Nephron progenitor cell (in vitro differentiated cells): ENCODE results near the gene EBPL.

Experiments
- DNase-seq: peaks from one replicate; pipeline ENCODE4 v3.0.0; 2021
- H3K27ac Mint-ChIP-seq: 2 replicates; pipeline ENCODE4 v1.8.0; 2021; ENCODE audit warnings: mild to moderate bottlenecking, moderate library complexity, mixed read lengths
- H3K27me3 Mint-ChIP-seq: 2 replicates; pipeline ENCODE4 v1.8.0; 2021; ENCODE audit warnings: mild to moderate bottlenecking, low read depth, mixed read lengths; ENCODE audit not compliant: poor library complexity
- H3K36me3 Mint-ChIP-seq: 2 replicates; pipeline ENCODE4 v1.8.0; 2021; ENCODE audit warnings: low read depth, mixed read lengths
- H3K4me1 Mint-ChIP-seq: 2 replicates; pipeline ENCODE4 v1.8.0; 2021; ENCODE audit warnings: mixed read lengths
- H3K4me3 Mint-ChIP-seq: 2 replicates; pipeline ENCODE4 v1.8.0; 2021; ENCODE audit warnings: mild to moderate bottlenecking, moderate library complexity, mixed read lengths
- H3K9me3 Mint-ChIP-seq: 2 replicates; pipeline ENCODE4 v1.8.0; 2021; ENCODE audit warnings: mild to moderate bottlenecking, moderate library complexity, mixed read lengths
- TF ChIP-seq, protein P1 (sequence below): fragments of 200-600 bp; sonication (generic); IDR thresholded peaks from 2 replicates; pipeline ENCODE4 v1.5.0; 2021; ENCODE audit warnings: antibody characterized with exemption

The EBPL gene

DNA sequence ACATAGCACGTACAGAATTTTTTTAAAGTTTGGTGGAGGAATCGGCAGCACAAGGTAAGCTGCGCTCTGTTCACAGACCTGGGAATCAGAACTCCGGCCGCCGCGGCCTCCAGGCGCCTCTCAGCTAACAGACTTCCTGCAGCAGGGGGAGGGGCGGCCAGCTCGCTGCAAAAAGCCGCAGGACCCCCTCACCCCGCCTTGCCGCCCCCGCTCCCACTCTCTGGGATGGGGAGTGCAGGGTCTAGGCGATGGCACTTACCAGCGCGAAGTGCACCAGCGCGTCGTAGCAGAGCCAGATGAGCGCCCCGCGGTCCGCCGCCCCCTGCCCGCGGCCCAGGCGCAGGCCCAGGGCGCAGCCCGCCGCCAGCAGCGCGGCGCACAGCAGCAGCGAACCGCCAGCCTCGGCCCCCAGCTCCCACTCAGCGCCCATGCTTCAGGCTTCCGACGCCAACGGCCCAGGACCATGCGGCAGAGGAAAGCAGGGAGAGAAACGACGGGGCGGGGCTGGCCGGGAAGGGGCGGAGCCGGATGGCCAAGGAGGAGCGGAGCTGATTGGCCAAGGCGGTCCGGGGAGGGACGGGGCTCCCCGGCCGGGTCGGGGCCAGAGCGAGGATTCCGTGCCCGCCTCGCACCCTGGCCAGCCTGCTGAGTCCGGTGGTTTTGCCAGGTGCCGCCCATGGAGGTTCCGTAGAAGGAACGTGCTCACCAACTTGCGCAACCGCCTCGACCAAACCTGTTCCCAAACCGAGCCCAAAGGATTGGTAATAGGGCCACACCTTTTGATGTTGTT is at the start of gene EBPL:
TSS of gene EBPL (minus strand) at position 492 of the 790 bp plus-strand sequence. CDS start at position 430, 62 bp downstream.
- Mint-ChIP-seq H3K27ac (peak within 1 kb of the TSS; percentile 88), H3K36me3 (peaks cover 26% of the 10 kb centered on the region), H3K27me3 (no peaks in the 10 kb centered on the region), H3K4me3 (peak within 1 kb of the TSS; percentile 94), H3K9me3 (no peaks in the 10 kb centered on the region), H3K4me1 (peaks cover 25% of the 10 kb centered on the region)
- DNase-seq = peak; percentile 98
- TF ChIP-seq, protein P1, sequence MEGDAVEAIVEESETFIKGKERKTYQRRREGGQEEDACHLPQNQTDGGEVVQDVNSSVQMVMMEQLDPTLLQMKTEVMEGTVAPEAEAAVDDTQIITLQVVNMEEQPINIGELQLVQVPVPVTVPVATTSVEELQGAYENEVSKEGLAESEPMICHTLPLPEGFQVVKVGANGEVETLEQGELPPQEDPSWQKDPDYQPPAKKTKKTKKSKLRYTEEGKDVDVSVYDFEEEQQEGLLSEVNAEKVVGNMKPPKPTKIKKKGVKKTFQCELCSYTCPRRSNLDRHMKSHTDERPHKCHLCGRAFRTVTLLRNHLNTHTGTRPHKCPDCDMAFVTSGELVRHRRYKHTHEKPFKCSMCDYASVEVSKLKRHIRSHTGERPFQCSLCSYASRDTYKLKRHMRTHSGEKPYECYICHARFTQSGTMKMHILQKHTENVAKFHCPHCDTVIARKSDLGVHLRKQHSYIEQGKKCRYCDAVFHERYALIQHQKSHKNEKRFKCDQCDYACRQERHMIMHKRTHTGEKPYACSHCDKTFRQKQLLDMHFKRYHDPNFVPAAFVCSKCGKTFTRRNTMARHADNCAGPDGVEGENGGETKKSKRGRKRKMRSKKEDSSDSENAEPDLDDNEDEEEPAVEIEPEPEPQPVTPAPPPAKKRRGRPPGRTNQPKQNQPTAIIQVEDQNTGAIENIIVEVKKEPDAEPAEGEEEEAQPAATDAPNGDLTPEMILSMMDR = no peak

DNA sequence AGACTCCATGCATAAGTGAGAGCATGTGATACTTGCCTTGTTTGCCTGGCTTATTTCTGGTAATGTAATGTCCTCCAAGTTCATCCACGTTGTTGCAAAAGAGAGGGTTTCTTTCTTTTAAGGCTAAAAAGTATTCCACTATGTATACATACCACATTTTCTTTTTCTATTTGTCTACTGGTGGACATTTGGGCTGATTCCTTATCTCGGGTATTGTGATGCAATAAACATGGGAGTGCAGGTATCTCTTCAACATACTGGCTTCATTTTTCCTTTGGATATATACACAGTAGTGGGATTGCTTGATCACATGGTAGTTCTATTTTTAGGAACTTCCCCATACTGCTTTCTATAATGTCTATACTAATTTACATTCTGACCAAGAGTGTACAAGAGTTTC is 49.6 kb upstream of the EBPL start:
- Mint-ChIP-seq H3K4me1 (no peaks in the 10 kb centered on the region), H3K27ac (peak overlapping the region; percentile 8), H3K36me3 (peaks cover 62% of the 10 kb centered on the region), H3K27me3 (no peaks in the 10 kb centered on the region), H3K4me3 (no peak overlapping the region), H3K9me3 (no peaks in the 10 kb centered on the region)
- TF ChIP-seq, protein P1 = no peak
- no peak for DNase-seq

DNA sequence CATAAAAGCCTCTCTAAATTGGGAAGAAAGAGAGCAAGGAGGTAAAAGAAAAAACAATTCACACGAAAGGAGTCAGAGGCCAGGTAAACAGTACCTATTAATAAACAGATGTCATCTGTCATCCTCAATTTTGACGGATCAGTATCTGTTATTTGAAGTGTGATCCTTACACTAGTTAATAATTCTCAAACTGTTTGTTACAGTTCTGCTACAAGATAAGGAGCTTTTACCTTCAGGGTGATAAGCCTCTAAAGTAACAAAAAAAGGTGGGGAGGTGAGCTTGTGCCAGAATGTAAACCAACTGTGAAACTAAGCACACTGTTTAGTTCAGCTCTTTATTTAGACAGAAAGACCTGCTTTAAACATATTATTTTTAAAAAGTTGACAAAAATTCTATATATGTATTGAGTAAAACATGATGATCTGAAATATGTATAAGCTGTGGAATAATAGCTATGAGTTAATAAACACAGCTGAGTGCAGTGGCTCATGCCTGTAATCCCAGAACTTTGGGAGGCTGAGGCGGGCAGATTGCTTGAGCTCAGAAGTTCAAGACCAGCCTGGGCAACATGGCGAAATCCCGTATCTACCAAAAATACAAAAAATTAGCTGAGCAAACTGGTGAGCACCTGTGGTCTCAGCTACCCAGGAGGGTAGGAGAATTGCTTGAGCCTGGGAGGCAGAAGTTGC is 48.4 kb upstream of the EBPL start:
- Mint-ChIP-seq H3K27me3 (no peaks in the 10 kb centered on the region), H3K4me1 (no peaks in the 10 kb centered on the region), H3K4me3 (no peak overlapping the region), H3K9me3 (no peaks in the 10 kb centered on the region), H3K36me3 (peaks cover 49% of the 10 kb centered on the region), H3K27ac (no peak overlapping the region)
- TF ChIP-seq, protein P1 = no peak
- DNase-seq = no peak

DNA sequence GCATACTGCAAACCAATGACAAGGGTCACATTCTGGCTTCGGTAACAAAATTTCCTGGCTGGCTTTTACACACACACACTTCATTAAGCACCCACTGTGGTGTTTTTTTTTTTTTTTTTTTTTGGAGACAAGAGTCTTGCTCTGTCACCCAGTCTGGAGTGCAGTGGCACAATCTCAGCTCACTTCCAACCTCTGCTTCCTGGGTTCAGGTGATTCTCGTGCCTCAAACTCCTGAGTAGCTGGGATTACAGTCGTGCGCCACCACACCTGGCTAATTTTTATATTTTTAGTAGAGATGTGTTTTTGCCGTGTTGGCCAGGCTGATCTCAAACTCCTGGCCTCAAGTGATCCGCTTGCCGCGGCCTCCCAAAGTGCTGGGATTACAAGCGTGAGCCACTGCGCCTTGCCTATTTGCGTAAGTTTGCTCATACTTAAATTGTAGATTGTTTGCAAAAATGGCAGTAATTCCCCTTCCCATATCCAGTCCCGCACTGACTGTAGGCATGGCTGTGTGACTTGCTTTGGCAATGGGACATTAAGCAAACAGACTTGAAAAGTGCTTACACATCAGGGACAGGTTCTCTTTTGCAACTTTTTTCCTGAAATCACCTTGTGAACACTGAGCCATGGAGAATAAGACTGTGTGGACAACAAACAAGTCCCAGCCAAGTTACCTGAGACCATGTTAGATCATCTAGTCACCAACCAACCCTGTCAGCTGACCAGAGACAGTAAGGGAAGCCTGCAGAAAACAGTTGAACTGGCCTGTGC is 42.1 kb upstream of the EBPL start:
- peaks cover 10% of the 10 kb centered on the region for H3K4me1 Mint-ChIP-seq
- no peak for DNase-seq
- peak overlapping the region; percentile 96 for H3K27ac Mint-ChIP-seq
- H3K4me3 Mint-ChIP-seq = no peak overlapping the region
- H3K27me3 Mint-ChIP-seq = peaks cover 3% of the 10 kb centered on the region
- H3K9me3 Mint-ChIP-seq = no peaks in the 10 kb centered on the region
- TF ChIP-seq, protein P1 = no peak
- peaks cover 39% of the 10 kb centered on the region for H3K36me3 Mint-ChIP-seq

DNA sequence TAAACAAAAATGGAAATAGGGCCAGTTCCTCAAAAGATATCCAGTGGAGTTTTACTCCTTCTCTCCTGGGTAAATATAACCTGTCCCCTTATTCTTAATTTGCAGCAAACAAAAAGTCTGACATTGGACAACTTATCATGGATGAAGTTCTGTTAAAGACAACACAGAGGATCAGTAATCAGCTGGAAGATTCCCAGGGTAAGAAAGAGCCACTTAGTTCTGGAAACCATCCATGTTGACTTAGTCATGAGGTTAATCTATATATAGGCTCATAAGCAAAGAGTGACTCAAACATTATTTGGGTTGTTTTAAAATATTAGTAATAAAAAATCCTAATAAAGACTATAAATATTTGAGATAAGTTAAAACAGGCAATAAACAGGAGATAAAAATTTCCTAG is 40.5 kb upstream of the EBPL start:
- Mint-ChIP-seq H3K36me3 (peaks cover 50% of the 10 kb centered on the region), H3K27me3 (peaks cover 7% of the 10 kb centered on the region), H3K27ac (no peak overlapping the region), H3K4me3 (no peak overlapping the region), H3K9me3 (no peaks in the 10 kb centered on the region), H3K4me1 (peaks cover 10% of the 10 kb centered on the region)
- TF ChIP-seq, protein P1 = no peak
- no peak for DNase-seq
